Omental fat pad (tissue), 4 donors: ENCODE measurements around the gene TRIM65. TPM values are rescaled to one million over a fixed set of nuclear protein-coding genes. Genes with fewer than 3 reads are reported as not detected.
"Not testable (repeated sequence)": the region's sequence is repeated elsewhere in the genome, so short reads cannot be mapped to it uniquely, and the experiment has no call there.

Source experiments
- ATAC-seq: fragments of 150-250 bp; one replicate; pipeline ENCODE4 v1.9.1; 2016; ENCODE audit warnings: mild to moderate bottlenecking, moderate library complexity; ENCODE audit not compliant: low FRiP score
- DNase-seq: peaks from one replicate; pipeline ENCODE4 v3.0.0-alpha.2; 2019; ENCODE audit warnings: low spot score
- total RNA-seq, 4 donors: library from RNA; depleted of rRNA; stranded (reverse); fragments of >200 nt; gene quantifications; one replicate each; pipeline ENCODE4 v1.1.0, GENCODE V29; 2016
- TF ChIP-seq, protein P1 (sequence below), 3 donors: fragments of 450-650 bp; IDR thresholded peaks; one replicate each; pipeline ENCODE4 v1.5.1; 2016 to 2017; ENCODE audit warnings: antibody characterized with exemption in 3 of 3, mild to moderate bottlenecking in 3 of 3, moderate library complexity in 2 of 3

The TRIM65 gene
- total RNA-seq, 4 donors from 2014 or later: 10.0 to 37.4 (median 16.2) TPM

DNA sequence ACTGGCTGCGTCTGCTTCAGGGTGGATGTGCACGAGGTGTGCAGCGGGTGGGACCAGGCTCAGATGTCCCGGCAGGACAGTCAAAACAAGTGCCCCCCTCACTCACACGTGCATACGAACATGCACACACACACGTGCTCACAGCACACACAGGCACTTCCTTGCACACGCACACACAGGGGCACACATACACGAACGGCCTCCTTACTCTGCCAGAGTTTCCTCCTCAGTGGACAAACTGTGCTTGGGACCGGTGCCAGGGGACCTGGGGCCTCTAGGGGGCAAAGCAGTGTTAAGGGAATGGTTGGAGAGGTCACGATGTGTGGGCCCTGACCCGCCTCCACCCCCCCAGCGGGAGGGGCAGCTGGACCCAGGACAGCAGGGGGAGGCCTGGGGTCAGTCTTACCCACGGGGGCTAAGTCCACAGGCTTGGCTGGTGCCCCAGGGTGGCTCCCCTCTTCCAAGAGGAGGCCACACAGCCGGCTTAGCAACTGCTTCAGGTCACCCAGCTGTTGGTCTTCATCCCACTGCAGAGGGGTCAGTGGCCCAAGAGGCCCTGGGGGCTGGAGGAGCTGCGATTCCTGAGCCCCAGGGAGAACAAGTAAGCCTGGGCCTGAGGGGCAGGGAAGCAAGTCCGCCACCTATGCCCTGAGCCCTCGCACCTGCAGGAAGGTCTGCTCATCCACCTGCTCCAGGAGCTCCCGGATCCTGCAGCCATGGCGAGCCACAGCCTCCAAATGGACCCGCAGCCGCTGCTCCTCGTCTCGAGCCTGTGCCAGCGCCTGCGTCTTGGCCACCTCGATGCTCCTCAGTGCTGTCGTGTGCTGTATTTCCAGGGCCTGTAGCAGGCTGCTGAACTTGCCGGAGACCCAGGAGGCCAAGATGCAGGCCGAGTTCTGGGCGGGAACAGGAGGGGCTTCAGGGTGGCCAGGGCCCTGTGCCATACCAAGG lies 4.9 kb downstream of the TRIM65 start:
- ATAC-seq: no peak
- no peak for DNase-seq
- TF ChIP-seq, protein P1, sequence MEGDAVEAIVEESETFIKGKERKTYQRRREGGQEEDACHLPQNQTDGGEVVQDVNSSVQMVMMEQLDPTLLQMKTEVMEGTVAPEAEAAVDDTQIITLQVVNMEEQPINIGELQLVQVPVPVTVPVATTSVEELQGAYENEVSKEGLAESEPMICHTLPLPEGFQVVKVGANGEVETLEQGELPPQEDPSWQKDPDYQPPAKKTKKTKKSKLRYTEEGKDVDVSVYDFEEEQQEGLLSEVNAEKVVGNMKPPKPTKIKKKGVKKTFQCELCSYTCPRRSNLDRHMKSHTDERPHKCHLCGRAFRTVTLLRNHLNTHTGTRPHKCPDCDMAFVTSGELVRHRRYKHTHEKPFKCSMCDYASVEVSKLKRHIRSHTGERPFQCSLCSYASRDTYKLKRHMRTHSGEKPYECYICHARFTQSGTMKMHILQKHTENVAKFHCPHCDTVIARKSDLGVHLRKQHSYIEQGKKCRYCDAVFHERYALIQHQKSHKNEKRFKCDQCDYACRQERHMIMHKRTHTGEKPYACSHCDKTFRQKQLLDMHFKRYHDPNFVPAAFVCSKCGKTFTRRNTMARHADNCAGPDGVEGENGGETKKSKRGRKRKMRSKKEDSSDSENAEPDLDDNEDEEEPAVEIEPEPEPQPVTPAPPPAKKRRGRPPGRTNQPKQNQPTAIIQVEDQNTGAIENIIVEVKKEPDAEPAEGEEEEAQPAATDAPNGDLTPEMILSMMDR (IDR thresholded peaks at IDR 0.05): no peak

DNA sequence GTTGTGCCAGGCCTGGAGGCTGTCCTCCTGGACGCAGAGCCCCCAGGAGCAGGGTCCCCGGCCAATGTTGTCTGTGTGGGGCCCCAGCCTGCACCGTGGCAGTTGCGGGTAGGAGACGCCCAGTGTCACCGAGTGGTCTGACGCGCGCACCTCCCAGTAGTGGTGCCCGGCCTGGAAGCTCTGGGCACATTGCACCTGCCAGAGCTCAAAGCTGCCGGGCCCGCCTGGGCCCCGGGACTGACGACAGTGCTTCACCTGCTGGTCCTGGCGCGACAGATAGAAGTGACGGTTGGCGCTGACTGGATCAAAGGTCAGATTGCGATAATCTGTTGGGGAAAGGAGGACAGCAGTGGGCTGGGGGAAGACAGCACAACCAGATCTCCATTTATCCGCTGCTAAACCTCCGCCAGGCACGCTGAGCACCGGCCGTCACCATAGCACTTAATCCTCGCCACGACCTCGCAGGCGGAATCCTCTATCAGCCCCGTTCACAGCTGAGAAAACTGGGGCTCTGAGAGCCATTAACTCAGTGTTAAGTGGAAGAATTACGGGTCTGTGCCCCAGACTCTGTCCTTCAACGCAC lies 5.6 kb downstream of the TRIM65 start:
- TF ChIP-seq, protein P1 (IDR thresholded peaks at IDR 0.05): no peak
- DNase-seq (no peak), ATAC-seq (no peak)

DNA sequence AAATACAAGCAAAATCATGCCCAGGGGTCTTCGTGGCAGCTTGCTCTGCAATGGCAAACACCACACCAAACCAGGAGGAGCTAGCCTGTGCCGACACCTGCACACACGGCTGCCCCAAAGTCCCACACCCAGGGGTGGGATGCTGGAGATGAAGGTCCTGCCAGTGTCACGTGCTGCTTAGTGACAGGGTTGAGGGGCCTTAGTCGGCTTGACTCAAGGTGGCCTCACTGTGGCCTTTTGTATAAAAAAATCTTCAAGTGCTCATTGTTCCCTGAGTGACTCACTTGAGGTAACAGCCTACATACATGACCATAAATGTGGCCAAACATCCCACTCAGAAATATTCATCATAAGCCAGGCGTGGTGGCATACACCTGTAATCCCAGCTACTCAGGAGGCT lies 7.3 kb downstream of the TRIM65 start:
- TF ChIP-seq, protein P1 (IDR thresholded peaks at IDR 0.05): no peak
- ATAC-seq (no peak), DNase-seq (no peak)

DNA sequence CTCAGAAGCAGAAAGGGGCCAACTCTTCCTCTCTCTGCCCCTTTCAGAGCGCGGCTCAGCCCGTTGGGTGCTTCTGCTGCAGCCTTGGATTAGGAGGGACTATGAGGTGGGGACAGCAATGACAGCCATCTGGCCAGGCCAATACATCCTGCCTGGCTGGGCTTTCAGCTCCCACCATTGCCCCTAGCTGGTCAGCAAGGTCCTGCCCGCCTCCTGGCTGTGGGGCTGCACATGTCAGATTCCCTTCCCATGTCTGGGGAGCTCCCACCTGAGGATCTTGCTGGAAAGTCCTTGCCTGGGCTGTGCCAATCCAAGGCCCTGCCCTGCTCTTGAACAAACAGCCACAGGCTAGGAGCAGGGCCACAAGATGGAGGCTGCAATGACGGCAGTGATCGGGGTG lies 8.3 kb downstream of the TRIM65 start:
- ATAC-seq (no peak), DNase-seq (no peak)
- TF ChIP-seq, protein P1 (IDR thresholded peaks at IDR 0.05): no peak

DNA sequence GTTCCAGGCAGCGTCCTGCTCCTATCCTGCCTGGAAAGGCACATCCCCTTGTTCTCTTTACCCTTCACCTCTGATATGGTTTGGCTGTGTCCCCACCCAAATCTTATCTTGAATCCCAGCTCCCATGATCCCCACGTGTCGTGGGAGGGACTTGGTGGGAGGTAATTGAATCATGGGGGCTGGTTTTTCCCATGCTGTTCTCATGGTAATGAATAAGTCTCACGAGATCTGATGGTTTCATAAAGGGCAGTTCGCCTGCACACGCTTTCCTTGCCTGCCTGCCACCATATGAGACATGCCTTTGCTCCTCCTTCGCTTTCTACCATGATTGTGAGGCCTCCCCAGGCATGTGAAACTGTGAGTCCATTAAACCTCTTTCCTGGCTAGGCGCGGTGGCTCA lies 10.9 kb downstream of the TRIM65 start:
- not testable (repeated sequence) for ATAC-seq, DNase-seq

DNA sequence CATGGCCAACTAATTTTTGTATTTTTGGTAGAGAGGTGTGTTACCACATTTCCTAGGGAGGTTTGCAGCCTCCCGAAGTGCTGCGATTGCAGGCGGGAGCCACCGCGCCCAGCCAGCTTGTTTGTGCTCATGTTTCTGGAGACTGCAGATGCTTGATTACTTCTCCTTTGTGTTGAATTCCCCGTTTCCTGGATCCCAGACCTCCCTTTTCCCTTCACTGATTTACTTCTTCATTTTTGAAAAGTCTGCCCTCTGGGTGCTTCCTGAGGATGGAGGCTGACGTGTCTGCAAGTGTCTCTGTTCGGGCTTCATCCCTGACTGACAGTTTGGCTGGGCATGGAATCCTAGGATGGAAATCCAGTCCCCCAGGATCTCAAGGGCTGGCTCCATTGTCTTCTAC lies 11.3 kb downstream of the TRIM65 start:
- TF ChIP-seq, protein P1 (IDR thresholded peaks at IDR 0.05): no peak
- ATAC-seq (no peak), DNase-seq (no peak)

DNA sequence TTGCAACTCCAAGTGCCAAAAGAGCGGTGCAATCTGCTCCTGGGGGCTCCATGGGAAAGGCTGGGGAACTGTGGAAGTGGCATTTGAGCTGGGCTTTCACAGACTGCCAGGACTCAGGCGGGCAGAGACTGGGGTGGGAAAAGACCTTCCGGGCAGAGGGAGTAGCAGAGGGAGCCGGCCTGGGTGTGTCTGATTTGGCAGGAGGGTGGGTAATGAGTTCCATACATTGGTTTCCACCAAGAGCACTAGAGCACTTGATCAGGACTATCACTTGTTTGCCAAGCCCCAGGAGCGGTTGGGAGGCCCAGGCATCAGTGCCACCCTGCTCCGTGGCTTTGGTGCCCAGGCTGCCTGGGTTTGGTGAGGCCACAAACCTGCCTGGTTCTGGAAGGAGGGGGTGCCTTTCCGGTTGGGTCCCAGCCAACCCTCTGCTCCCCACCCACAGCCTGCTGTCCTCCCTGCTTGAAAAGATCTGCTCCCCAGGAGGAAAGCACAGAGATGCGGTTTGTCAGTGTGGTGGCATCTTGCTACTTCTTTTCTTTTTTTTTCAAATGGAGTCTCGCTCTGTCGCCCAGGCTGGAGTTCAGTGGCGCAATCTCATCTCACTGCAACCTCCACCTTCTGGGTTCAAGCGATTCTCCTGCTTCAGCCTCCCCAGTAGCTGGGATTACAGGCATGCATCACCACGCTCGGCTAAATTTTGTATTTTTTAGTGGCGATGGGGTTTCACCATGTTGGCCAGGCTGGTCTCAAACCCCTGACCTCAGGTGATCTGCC lies 14.9 kb downstream of the TRIM65 start:
- DNase-seq (no peak), ATAC-seq (no peak)
- TF ChIP-seq, protein P1 (IDR thresholded peaks at IDR 0.05): no peak
